Measurements from ENCODE around the gene MTM1. TPM values are rescaled to one million over a fixed set of nuclear protein-coding genes. Genes with fewer than 3 reads are reported as not detected.

Gene MTM1
- total RNA-seq, 1 donor from 2014 or later, result 17.8 TPM

- H3K27ac Mint-ChIP-seq (ENCODE audit: unreplicated experiment), result no peak overlapping the region
- no peaks in the 10 kb centered on the region for H3K27me3 Mint-ChIP-seq (ENCODE audit: unreplicated experiment)
- peaks cover 2% of the 10 kb centered on the region for H3K4me1 Mint-ChIP-seq (ENCODE audit: unreplicated experiment)
- TF ChIP-seq, protein P1, sequence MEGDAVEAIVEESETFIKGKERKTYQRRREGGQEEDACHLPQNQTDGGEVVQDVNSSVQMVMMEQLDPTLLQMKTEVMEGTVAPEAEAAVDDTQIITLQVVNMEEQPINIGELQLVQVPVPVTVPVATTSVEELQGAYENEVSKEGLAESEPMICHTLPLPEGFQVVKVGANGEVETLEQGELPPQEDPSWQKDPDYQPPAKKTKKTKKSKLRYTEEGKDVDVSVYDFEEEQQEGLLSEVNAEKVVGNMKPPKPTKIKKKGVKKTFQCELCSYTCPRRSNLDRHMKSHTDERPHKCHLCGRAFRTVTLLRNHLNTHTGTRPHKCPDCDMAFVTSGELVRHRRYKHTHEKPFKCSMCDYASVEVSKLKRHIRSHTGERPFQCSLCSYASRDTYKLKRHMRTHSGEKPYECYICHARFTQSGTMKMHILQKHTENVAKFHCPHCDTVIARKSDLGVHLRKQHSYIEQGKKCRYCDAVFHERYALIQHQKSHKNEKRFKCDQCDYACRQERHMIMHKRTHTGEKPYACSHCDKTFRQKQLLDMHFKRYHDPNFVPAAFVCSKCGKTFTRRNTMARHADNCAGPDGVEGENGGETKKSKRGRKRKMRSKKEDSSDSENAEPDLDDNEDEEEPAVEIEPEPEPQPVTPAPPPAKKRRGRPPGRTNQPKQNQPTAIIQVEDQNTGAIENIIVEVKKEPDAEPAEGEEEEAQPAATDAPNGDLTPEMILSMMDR (IDR thresholded peaks at IDR 0.05; ENCODE audit: unreplicated experiment), result no peak
- H3K4me3 Mint-ChIP-seq (ENCODE audit: unreplicated experiment), result peak overlapping the region; percentile 23
- H3K36me3 Mint-ChIP-seq (ENCODE audit: low read depth, unreplicated experiment), result peaks cover 14% of the 10 kb centered on the region
- DNase-seq (ENCODE audit: low spot score), result no peak
- no peaks in the 10 kb centered on the region for H3K9me3 Mint-ChIP-seq (ENCODE audit: unreplicated experiment)
Observed at GRCh38 chrX:150651906-150652305, 83.5 kb downstream of the MTM1 start.

- no peaks in the 10 kb centered on the region for H3K9me3 Mint-ChIP-seq (ENCODE audit: unreplicated experiment)
- no peak for DNase-seq (ENCODE audit: low spot score)
- no peaks in the 10 kb centered on the region for H3K4me1 Mint-ChIP-seq (ENCODE audit: unreplicated experiment)
Observed at GRCh38 chrX:150655788-150656187, 87.4 kb downstream of the MTM1 start.

GRCh38 chrX:150663073-150663472 lies 94.7 kb downstream of the MTM1 start:
- no peaks in the 10 kb centered on the region for H3K4me1 Mint-ChIP-seq (ENCODE audit: unreplicated experiment)

More at GRCh38 chrX:150655788-150656187, 87.4 kb downstream of the MTM1 start:
- H3K27ac Mint-ChIP-seq (ENCODE audit: unreplicated experiment), result no peak overlapping the region
- peaks cover 15% of the 10 kb centered on the region for H3K36me3 Mint-ChIP-seq (ENCODE audit: low read depth, unreplicated experiment)
- no peak overlapping the region for H3K4me3 Mint-ChIP-seq (ENCODE audit: unreplicated experiment)
- TF ChIP-seq, protein P1 (IDR thresholded peaks at IDR 0.05; ENCODE audit: unreplicated experiment), result no peak
- H3K27me3 Mint-ChIP-seq (ENCODE audit: unreplicated experiment), result no peaks in the 10 kb centered on the region

DNA sequence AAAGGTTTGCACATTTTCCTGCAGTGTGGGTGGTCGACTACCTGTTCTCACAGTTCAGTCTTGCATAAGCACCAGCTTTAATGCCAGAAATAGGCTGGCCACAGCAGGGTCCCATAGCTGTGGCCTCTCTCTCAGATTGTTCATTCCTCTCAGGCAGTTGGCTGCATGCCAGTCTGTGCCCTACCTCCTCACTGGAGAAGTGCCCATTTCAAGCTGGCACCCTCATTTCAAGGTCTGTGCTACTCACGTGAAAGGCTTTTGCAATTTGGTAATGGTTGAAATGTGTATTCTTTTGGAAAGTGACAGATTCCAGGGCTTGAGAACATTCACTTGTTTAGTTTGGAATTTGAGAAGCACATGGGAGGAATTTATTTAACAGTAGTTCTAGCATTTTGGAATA lies 95.9 kb downstream of the MTM1 start:
- H3K4me1 Mint-ChIP-seq (ENCODE audit: unreplicated experiment), result no peaks in the 10 kb centered on the region
- no peak overlapping the region for H3K27ac Mint-ChIP-seq (ENCODE audit: unreplicated experiment)
- no peaks in the 10 kb centered on the region for H3K9me3 Mint-ChIP-seq (ENCODE audit: unreplicated experiment)

More at GRCh38 chrX:150663073-150663472, 94.7 kb downstream of the MTM1 start:
- Mint-ChIP-seq H3K4me3 (ENCODE audit: unreplicated experiment) (no peak overlapping the region), H3K27ac (ENCODE audit: unreplicated experiment) (no peak overlapping the region), H3K36me3 (ENCODE audit: low read depth, unreplicated experiment) (peaks cover 12% of the 10 kb centered on the region), H3K9me3 (ENCODE audit: unreplicated experiment) (no peaks in the 10 kb centered on the region), H3K27me3 (ENCODE audit: unreplicated experiment) (peaks cover 3% of the 10 kb centered on the region)
- DNase-seq (ENCODE audit: low spot score), result no peak
- TF ChIP-seq, protein P1 (IDR thresholded peaks at IDR 0.05; ENCODE audit: unreplicated experiment), result no peak

GRCh38 chrX:150676221-150676620 lies 107.8 kb downstream of the MTM1 start:
- Mint-ChIP-seq H3K9me3 (ENCODE audit: unreplicated experiment) (no peaks in the 10 kb centered on the region), H3K4me3 (ENCODE audit: unreplicated experiment) (no peak overlapping the region)
- TF ChIP-seq, protein P1 (IDR thresholded peaks at IDR 0.05; ENCODE audit: unreplicated experiment), result no peak

More for the DNA sequence above, 95.9 kb downstream of the MTM1 start:
- TF ChIP-seq, protein P1 (IDR thresholded peaks at IDR 0.05; ENCODE audit: unreplicated experiment), result no peak
- DNase-seq (ENCODE audit: low spot score), result no peak
- peaks cover 3% of the 10 kb centered on the region for H3K27me3 Mint-ChIP-seq (ENCODE audit: unreplicated experiment)
- peaks cover 12% of the 10 kb centered on the region for H3K36me3 Mint-ChIP-seq (ENCODE audit: low read depth, unreplicated experiment)
- H3K4me3 Mint-ChIP-seq (ENCODE audit: unreplicated experiment), result no peak overlapping the region

More at GRCh38 chrX:150676221-150676620, 107.8 kb downstream of the MTM1 start:
- Mint-ChIP-seq H3K27me3 (ENCODE audit: unreplicated experiment) (peaks cover 5% of the 10 kb centered on the region), H3K27ac (ENCODE audit: unreplicated experiment) (no peak overlapping the region), H3K4me1 (ENCODE audit: unreplicated experiment) (no peaks in the 10 kb centered on the region), H3K36me3 (ENCODE audit: low read depth, unreplicated experiment) (no peaks in the 10 kb centered on the region)
- no peak for DNase-seq (ENCODE audit: low spot score)

Data from endothelial cell (in vitro differentiated cells).